Lung (tissue), 12 donors: ENCODE measurements around the gene ZSCAN9. TPM values are rescaled to one million over a fixed set of nuclear protein-coding genes. Genes with fewer than 3 reads are reported as not detected.
A peak's percentile ranks its signal among the peaks of the same experiment; 100 is the strongest.

Experiments used
- ATAC-seq: fragments of 200-7000 bp; cut with Tn5 transposase; one replicate; pipeline ENCODE4 v1.9.1; 2020; ENCODE audit warnings: moderate number of reproducible peaks; ENCODE audit not compliant: insufficient read depth, low FRiP score
- DNase-seq, 3 donors: peaks; one replicate each; pipeline ENCODE4 v3.0.0-alpha.2; 2013 to 2017
- H3K27ac ChIP-seq, 2 donors: one replicate each; pipeline ENCODE4 v1.5.1; 2013; ENCODE audit warnings: mild to moderate bottlenecking in 2 of 2, moderate library complexity in 2 of 2, control low read depth in 1 of 2, inconsistent platforms in 1 of 2, low read depth in 1 of 2, low read length in 1 of 2
- H3K27me3 ChIP-seq, 3 donors: one replicate each; pipeline ENCODE4 v1.5.1; 2013; ENCODE audit warnings: low read length in 2 of 3; ENCODE audit not compliant: control insufficient read depth in 3 of 3, insufficient read depth in 3 of 3
- H3K36me3 ChIP-seq, 4 donors: one replicate each; pipeline ENCODE4 v1.5.1; 2013; ENCODE audit warnings: low read length in 4 of 4, mild to moderate bottlenecking in 1 of 4, moderate library complexity in 1 of 4; ENCODE audit not compliant: control insufficient read depth in 4 of 4, insufficient read depth in 4 of 4
- H3K4me1 ChIP-seq, 5 donors: one replicate each; pipeline ENCODE4 v1.5.1; 2013; ENCODE audit warnings: low read length in 5 of 5, mild to moderate bottlenecking in 2 of 5, moderate library complexity in 1 of 5; ENCODE audit not compliant: control insufficient read depth in 5 of 5, insufficient read depth in 5 of 5
- H3K4me3 ChIP-seq: one replicate; pipeline ENCODE4 v1.5.1; 2013; ENCODE audit warnings: mild to moderate bottlenecking, control low read depth, moderate library complexity
- H3K9ac ChIP-seq, 2 donors: one replicate each; pipeline ENCODE4 v1.5.1; 2013; ENCODE audit warnings: low read length in 2 of 2, control low read depth in 1 of 2; ENCODE audit not compliant: insufficient read depth in 1 of 2
- H3K9me3 ChIP-seq, 4 donors: one replicate each; pipeline ENCODE4 v1.5.1; 2013; ENCODE audit warnings: low read length in 3 of 4, mild to moderate bottlenecking in 1 of 4, moderate library complexity in 1 of 4; ENCODE audit not compliant: control insufficient read depth in 4 of 4, insufficient read depth in 3 of 4
- WGBS, 2 donors: extraction: QIAGEN DNeasy Blood & Tissue Kit; methylation state at CpG; one replicate each; pipeline ENCODE4 v1.1.7; 2013; 5-methylcytosine and 5-hydroxymethylcytosine counted together
- polyA plus RNA-seq, 2 donors: library from polyadenylated mRNA; stranded (reverse); fragments of 200-250 nt; gene quantifications; one replicate each; pipeline ENCODE4 v1.2.1, GENCODE V29; 2013
- total RNA-seq, 2 donors: library from RNA; depleted of rRNA in 1 of 2; stranded (reverse); fragments of >200 nt in 1 of 2; gene quantifications; one replicate each; pipeline ENCODE4 v1.2.1, GENCODE V29; 2014 to 2021
- TF ChIP-seq, protein P1 (sequence below): IDR thresholded peaks from 2 replicates; pipeline ENCODE4 v1.5.1; 2012; ENCODE audit warnings: mild to moderate bottlenecking; ENCODE audit errors: control extremely low read depth, extremely low read depth
- donor health status: control.
- donor health status: control.
- donor health status: Bipolar disorder and iron deficiency.
- donor health status: healthy.
- donor health status: DM: yes; HTN: yes; CAD: no.

Gene ZSCAN9
- total and polyA plus RNA-seq, 4 donors = 7.2 to 16.8 (median 9.1) TPM

GRCh38 chr6:28207510-28208110 lies 17.5 kb upstream of the ZSCAN9 start:
- peak; percentile 57 for ATAC-seq
- peak overlapping the region; percentile 4 for H3K4me3 ChIP-seq
- peak; percentile 59 to 69 (median 67) for DNase-seq
- no peaks in the 10 kb centered on the region for H3K36me3 ChIP-seq
- H3K27ac ChIP-seq = peak overlapping the region in 1 of 2 donors; percentile 53
- H3K9ac ChIP-seq = no peak overlapping the region
- 2 to 3% methylated on average over 35 of the region's 35 CpGs for WGBS, 2 donors
- TF ChIP-seq, protein P1, sequence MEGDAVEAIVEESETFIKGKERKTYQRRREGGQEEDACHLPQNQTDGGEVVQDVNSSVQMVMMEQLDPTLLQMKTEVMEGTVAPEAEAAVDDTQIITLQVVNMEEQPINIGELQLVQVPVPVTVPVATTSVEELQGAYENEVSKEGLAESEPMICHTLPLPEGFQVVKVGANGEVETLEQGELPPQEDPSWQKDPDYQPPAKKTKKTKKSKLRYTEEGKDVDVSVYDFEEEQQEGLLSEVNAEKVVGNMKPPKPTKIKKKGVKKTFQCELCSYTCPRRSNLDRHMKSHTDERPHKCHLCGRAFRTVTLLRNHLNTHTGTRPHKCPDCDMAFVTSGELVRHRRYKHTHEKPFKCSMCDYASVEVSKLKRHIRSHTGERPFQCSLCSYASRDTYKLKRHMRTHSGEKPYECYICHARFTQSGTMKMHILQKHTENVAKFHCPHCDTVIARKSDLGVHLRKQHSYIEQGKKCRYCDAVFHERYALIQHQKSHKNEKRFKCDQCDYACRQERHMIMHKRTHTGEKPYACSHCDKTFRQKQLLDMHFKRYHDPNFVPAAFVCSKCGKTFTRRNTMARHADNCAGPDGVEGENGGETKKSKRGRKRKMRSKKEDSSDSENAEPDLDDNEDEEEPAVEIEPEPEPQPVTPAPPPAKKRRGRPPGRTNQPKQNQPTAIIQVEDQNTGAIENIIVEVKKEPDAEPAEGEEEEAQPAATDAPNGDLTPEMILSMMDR = no peak
- H3K27me3 ChIP-seq = peaks cover 15 to 85% (median 74%) of the 10 kb centered on the region in 3 donors
- H3K4me1 ChIP-seq = peaks cover 0 to 14% (median 0%) of the 10 kb centered on the region in 5 donors
- H3K9me3 ChIP-seq = peaks cover 0 to 19% (median under 1%) of the 10 kb centered on the region in 4 donors

- peak overlapping the region; percentile 4 for H3K4me3 ChIP-seq
- H3K36me3 ChIP-seq = no peaks in the 10 kb centered on the region
- no peak overlapping the region for H3K27ac ChIP-seq
- peaks cover 15 to 90% (median 78%) of the 10 kb centered on the region in 3 donors for H3K27me3 ChIP-seq
- ATAC-seq = no peak
- no peak overlapping the region for H3K9ac ChIP-seq
- peaks cover 0 to 17% (median 0%) of the 10 kb centered on the region in 4 donors for H3K9me3 ChIP-seq
- peak; percentile 29 to 39 (median 34) for DNase-seq
- TF ChIP-seq, protein P1 = no peak
- H3K4me1 ChIP-seq = peaks cover 0 to 14% (median 0%) of the 10 kb centered on the region in 5 donors
- WGBS, 2 donors = 8 to 12% methylated on average over 23 of the region's 23 CpGs
Observed at GRCh38 chr6:28208111-28208659, 16.9 kb upstream of the ZSCAN9 start.

- ATAC-seq = no peak
- WGBS, 2 donors = 31 to 45% methylated on average over 7 of the region's 7 CpGs
- peaks cover 0 to 14% (median 0%) of the 10 kb centered on the region in 5 donors for H3K4me1 ChIP-seq
- TF ChIP-seq, protein P1 = no peak
- no peak for DNase-seq
- H3K9me3 ChIP-seq = peaks cover 0 to 16% (median 0%) of the 10 kb centered on the region in 4 donors
- no peak overlapping the region for H3K27ac ChIP-seq
- peaks cover 15 to 98% (median 91%) of the 10 kb centered on the region in 3 donors for H3K27me3 ChIP-seq
- H3K9ac ChIP-seq = no peak overlapping the region
- no peaks in the 10 kb centered on the region for H3K36me3 ChIP-seq
- H3K4me3 ChIP-seq = no peak overlapping the region
Observed at GRCh38 chr6:28209753-28210535, 15.1 kb upstream of the ZSCAN9 start.
